ENCODE data around the gene PTGES2. TPM values are rescaled to one million over a fixed set of nuclear protein-coding genes. Genes with fewer than 3 reads are reported as not detected.

PTGES2 gene
- total and polyA plus RNA-seq, 2 of the 13 experiments (the other 11 are each of a cell fraction or from before 2014, with no cell fraction given) = 63.7 to 79.8 TPM

DNA sequence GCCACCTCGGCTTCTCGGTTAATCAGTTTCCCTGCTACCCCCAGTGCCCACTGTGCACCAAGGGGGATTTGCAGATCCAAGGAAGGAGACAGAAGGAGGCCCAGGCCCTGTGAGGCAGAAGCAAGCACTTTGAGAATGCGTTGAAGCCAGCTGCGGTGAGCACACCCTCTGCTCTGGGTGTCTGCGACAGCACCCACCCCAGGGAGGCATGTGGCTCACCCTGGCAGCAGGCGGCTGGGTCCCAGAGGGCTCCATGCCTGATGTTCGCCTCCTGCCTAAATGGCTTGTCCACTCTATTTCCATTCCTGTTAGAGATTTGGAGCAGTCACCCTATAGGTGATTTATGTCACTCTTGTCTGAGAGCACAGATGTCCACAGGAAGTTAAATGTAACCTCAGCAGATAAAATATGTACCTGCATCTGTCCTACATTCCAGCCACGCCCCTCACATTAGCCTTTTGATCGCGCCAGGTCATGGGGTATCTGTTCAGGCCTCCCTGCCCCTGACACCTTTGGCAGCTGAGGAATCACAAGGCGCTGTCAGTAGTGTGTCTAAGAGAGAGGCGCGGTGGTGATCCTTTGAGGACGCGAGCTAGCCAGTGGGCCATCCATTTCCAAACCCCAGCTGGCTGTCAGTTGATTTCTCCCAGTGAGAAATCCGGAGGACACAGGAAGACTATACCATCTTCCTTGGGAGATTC, 28.1 kb downstream of the PTGES2 start:
- BruUV-seq (replicated peaks) = no TSS peak
- TF ChIP-seq, protein P1, sequence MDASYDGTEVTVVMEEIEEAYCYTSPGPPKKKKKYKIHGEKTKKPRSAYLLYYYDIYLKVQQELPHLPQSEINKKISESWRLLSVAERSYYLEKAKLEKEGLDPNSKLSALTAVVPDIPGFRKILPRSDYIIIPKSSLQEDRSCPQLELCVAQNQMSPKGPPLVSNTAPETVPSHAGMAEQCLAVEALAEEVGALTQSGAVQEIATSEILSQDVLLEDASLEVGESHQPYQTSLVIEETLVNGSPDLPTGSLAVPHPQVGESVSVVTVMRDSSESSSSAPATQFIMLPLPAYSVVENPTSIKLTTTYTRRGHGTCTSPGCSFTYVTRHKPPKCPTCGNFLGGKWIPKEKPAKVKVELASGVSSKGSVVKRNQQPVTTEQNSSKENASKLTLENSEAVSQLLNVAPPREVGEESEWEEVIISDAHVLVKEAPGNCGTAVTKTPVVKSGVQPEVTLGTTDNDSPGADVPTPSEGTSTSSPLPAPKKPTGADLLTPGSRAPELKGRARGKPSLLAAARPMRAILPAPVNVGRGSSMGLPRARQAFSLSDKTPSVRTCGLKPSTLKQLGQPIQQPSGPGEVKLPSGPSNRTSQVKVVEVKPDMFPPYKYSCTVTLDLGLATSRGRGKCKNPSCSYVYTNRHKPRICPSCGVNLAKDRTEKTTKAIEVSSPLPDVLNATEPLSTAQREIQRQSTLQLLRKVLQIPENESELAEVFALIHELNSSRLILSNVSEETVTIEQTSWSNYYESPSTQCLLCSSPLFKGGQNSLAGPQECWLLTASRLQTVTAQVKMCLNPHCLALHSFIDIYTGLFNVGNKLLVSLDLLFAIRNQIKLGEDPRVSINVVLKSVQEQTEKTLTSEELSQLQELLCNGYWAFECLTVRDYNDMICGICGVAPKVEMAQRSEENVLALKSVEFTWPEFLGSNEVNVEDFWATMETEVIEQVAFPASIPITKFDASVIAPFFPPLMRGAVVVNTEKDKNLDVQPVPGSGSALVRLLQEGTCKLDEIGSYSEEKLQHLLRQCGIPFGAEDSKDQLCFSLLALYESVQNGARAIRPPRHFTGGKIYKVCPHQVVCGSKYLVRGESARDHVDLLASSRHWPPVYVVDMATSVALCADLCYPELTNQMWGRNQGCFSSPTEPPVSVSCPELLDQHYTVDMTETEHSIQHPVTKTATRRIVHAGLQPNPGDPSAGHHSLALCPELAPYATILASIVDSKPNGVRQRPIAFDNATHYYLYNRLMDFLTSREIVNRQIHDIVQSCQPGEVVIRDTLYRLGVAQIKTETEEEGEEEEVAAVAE (CRISPR knock-in tag; IDR thresholded peaks at IDR 0.05; ENCODE audit: borderline replicate concordance) = no peak
- TF ChIP-seq, protein P2, sequence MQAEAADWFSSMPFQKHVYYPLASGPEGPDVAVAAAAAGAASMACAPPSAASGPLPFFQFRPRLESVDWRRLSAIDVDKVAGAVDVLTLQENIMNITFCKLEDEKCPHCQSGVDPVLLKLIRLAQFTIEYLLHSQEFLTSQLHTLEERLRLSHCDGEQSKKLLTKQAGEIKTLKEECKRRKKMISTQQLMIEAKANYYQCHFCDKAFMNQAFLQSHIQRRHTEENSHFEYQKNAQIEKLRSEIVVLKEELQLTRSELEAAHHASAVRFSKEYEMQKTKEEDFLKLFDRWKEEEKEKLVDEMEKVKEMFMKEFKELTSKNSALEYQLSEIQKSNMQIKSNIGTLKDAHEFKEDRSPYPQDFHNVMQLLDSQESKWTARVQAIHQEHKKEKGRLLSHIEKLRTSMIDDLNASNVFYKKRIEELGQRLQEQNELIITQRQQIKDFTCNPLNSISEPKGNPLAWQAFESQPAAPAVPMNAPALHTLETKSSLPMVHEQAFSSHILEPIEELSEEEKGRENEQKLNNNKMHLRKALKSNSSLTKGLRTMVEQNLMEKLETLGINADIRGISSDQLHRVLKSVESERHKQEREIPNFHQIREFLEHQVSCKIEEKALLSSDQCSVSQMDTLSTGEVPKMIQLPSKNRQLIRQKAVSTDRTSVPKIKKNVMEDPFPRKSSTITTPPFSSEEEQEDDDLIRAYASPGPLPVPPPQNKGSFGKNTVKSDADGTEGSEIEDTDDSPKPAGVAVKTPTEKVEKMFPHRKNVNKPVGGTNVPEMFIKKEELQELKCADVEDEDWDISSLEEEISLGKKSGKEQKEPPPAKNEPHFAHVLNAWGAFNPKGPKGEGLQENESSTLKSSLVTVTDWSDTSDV (CRISPR knock-in tag; IDR thresholded peaks at IDR 0.05) = no peak
- TF ChIP-seq, protein P3, sequence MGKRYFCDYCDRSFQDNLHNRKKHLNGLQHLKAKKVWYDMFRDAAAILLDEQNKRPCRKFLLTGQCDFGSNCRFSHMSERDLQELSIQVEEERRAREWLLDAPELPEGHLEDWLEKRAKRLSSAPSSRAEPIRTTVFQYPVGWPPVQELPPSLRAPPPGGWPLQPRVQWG (CRISPR knock-in tag; IDR thresholded peaks at IDR 0.05; ENCODE audit: borderline replicate concordance, low read depth) = no peak
- TF ChIP-seq ZNF670 (CRISPR knock-in tag; IDR thresholded peaks at IDR 0.05; ENCODE audit: borderline replicate concordance) (no peak), KLF6 (CRISPR knock-in tag; IDR thresholded peaks at IDR 0.05) (no peak), KLF11 (CRISPR knock-in tag; IDR thresholded peaks at IDR 0.05) (no peak)
- TF ChIP-seq, protein P4, sequence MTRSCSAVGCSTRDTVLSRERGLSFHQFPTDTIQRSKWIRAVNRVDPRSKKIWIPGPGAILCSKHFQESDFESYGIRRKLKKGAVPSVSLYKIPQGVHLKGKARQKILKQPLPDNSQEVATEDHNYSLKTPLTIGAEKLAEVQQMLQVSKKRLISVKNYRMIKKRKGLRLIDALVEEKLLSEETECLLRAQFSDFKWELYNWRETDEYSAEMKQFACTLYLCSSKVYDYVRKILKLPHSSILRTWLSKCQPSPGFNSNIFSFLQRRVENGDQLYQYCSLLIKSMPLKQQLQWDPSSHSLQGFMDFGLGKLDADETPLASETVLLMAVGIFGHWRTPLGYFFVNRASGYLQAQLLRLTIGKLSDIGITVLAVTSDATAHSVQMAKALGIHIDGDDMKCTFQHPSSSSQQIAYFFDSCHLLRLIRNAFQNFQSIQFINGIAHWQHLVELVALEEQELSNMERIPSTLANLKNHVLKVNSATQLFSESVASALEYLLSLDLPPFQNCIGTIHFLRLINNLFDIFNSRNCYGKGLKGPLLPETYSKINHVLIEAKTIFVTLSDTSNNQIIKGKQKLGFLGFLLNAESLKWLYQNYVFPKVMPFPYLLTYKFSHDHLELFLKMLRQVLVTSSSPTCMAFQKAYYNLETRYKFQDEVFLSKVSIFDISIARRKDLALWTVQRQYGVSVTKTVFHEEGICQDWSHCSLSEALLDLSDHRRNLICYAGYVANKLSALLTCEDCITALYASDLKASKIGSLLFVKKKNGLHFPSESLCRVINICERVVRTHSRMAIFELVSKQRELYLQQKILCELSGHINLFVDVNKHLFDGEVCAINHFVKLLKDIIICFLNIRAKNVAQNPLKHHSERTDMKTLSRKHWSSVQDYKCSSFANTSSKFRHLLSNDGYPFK (CRISPR knock-in tag; IDR thresholded peaks at IDR 0.05; ENCODE audit: borderline replicate concordance) = no peak
- TF ChIP-seq, protein P5, sequence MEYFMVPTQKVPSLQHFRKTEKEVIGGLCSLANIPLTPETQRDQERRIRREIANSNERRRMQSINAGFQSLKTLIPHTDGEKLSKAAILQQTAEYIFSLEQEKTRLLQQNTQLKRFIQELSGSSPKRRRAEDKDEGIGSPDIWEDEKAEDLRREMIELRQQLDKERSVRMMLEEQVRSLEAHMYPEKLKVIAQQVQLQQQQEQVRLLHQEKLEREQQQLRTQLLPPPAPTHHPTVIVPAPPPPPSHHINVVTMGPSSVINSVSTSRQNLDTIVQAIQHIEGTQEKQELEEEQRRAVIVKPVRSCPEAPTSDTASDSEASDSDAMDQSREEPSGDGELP (IDR thresholded peaks at IDR 0.05; ENCODE audit: borderline replicate concordance, low read depth) = peak; percentile 63; the same call in 1 of the 2 replicates

More for the DNA sequence above, 28.1 kb downstream of the PTGES2 start:
- Histone ChIP-seq H3K27ac (ENCODE audit: extremely low read length, insufficient read depth, low read length) (peak overlapping the region; percentile 92), H3K9ac (ENCODE audit: insufficient read depth, low read depth, low read length) (peak overlapping the region; percentile 87), H3K9me3 (ENCODE audit: low read length) (no peaks in the 10 kb centered on the region), H3K4me3 (replicated peaks in 1 of 3; ENCODE audit: insufficient read depth in 1 of 3, low read depth in 2 of 3, low read length in 3 of 3) (peak overlapping the region; percentile 72 to 89 (median 76)), H4K20me1 (ENCODE audit: insufficient read depth, low read length) (peaks cover 17% of the 10 kb centered on the region; the same call in 1 of the 2 replicates), H2AFZ (ENCODE audit: low read length) (no peak overlapping the region), H3K27me3 (ENCODE audit: control insufficient read depth in 1 of 2, insufficient read depth in 2 of 2, low read length in 2 of 2) (no peaks in the 10 kb centered on the region; a peak in 1 of 5 replicates), H3K4me1 (ENCODE audit: insufficient read depth, low read length) (peaks cover 86% of the 10 kb centered on the region), H3K79me2 (ENCODE audit: insufficient read depth, low read length) (peaks cover 31% of the 10 kb centered on the region), H3K36me3 (replicated peaks in 1 of 2; ENCODE audit: control insufficient read depth in 1 of 2, insufficient read depth in 2 of 2, low read length in 2 of 2) (peaks cover 5 to 22% of the 10 kb centered on the region in 2 experiments), H3K4me2 (ENCODE audit: low read depth, low read length) (peak overlapping the region; percentile 98)
- ChIA-PET POLR2A (interaction anchor here (0.5 to 3.3 kb wide), 6 partner anchors 12 to 42 kb away, joined by 3 to 22 read pairs (median 10); partner anchors contain the start of genes NAIF1, PTGES2 and SLC25A25), CTCF (ENCODE audit: low intra/inter-chr PET ratio, low total read pairs) (interaction anchor here (1.6 kb wide), 1 partner anchor 18 kb away, joined by 4 read pairs; no protein-coding TSS in a partner anchor)
- in situ Hi-C loops (cut with HindIII; ENCODE audit: extremely low pct_ligation_motif_present, low pct_unique_long_range_greater_than_20kb) = no loop called here
- 42% methylated on average over 8 of the region's 16 CpGs for WGBS (ENCODE audit: low lambda C conversion rate)
- ATAC-seq = no peak
- intact Hi-C loops (cut with micrococcal nuclease; ENCODE audit: unreplicated experiment) = no loop called here
- no peak for DNase-seq (ENCODE audit: low spot score)
- no peak for FAIRE-seq
